Pulmonary artery endothelial cell (primary cell): ENCODE data around the gene AQP1. TPM values are rescaled to one million over a fixed set of nuclear protein-coding genes. Genes with fewer than 3 reads are reported as not detected.

Source experiments
- DNase-seq: peaks from one replicate; pipeline ENCODE4 v3.0.0-alpha.2; 2011; ENCODE audit warnings: low read depth, low spot score
- total RNA-seq: library from RNA; depleted of rRNA; stranded (reverse); fragments of >200 nt; gene quantifications from 2 replicates; pipeline ENCODE4 v1.2.3, GENCODE V29; 2014

The AQP1 gene
- total RNA-seq, 1 donor from 2014 or later = 6.4 TPM

- no peak for DNase-seq
These were observed 26.8 kb upstream of the AQP1 start for GRCh38 chr7:30884881-30885280.

GRCh38 chr7:30886608-30887011, 25.0 kb upstream of the AQP1 start:
- no peak for DNase-seq

- DNase-seq = no peak
These were observed 24.2 kb upstream of the AQP1 start for GRCh38 chr7:30887464-30887872.

- peak; percentile 37 for DNase-seq
These were observed 22.9 kb upstream of the AQP1 start for GRCh38 chr7:30888747-30889146.

- DNase-seq = no peak
These were observed 21.4 kb upstream of the AQP1 start for GRCh38 chr7:30890226-30890625.

- DNase-seq = peak; percentile 87
These were observed 18.3 kb upstream of the AQP1 start for GRCh38 chr7:30893357-30893756.

GRCh38 chr7:30894009-30894408, 17.6 kb upstream of the AQP1 start:
- no peak for DNase-seq

GRCh38 chr7:30894866-30895605, 16.6 kb upstream of the AQP1 start:
- no peak for DNase-seq

GRCh38 chr7:30896036-30896435, 15.6 kb upstream of the AQP1 start:
- DNase-seq = no peak

GRCh38 chr7:30896783-30897637, 14.6 kb upstream of the AQP1 start:
- DNase-seq = no peak

GRCh38 chr7:30897770-30898169, 13.9 kb upstream of the AQP1 start:
- DNase-seq = no peak

- no peak for DNase-seq
These were observed 13.2 kb upstream of the AQP1 start for GRCh38 chr7:30898411-30898810.

- DNase-seq = no peak
These were observed 12.6 kb upstream of the AQP1 start for GRCh38 chr7:30899066-30899465.

GRCh38 chr7:30899630-30900029, 12.0 kb upstream of the AQP1 start:
- no peak for DNase-seq

- no peak for DNase-seq
These were observed 11.6 kb upstream of the AQP1 start for GRCh38 chr7:30900053-30900452.

- DNase-seq = no peak
These were observed 10.8 kb upstream of the AQP1 start for GRCh38 chr7:30900803-30901362.

- DNase-seq = no peak
These were observed 9.8 kb upstream of the AQP1 start for GRCh38 chr7:30901856-30902255.

- no peak for DNase-seq
These were observed 9.2 kb upstream of the AQP1 start for GRCh38 chr7:30902466-30902865.

GRCh38 chr7:30903146-30903545, 8.5 kb upstream of the AQP1 start:
- DNase-seq = no peak

GRCh38 chr7:30904561-30904960, 7.1 kb upstream of the AQP1 start:
- no peak for DNase-seq

GRCh38 chr7:30905078-30906012, 6.3 kb upstream of the AQP1 start:
- no peak for DNase-seq
